Measurements from ENCODE around the gene TSC22D1. TPM values are rescaled to one million over a fixed set of nuclear protein-coding genes. Genes with fewer than 3 reads are reported as not detected.
"Not testable (repeated sequence)": the region's sequence is repeated elsewhere in the genome, so short reads cannot be mapped to it uniquely, and the experiment has no call there.

Gene TSC22D1
- total RNA-seq, 1 experiment from 2014 or later: 37.2 TPM

GRCh38 chr13:44566601-44567000 is 9.5 kb downstream of the TSC22D1 start:
- CTCF ChIA-PET: no interaction called here
- no peaks in the 10 kb centered on the region for H3K9me3 Mint-ChIP-seq (ENCODE audit: low read depth, unreplicated experiment)
- no peak for TF ChIP-seq CTCF (IDR thresholded peaks at IDR 0.05; ENCODE audit: unreplicated experiment)
- H3K36me3 Mint-ChIP-seq (ENCODE audit: insufficient read depth, unreplicated experiment): no peaks in the 10 kb centered on the region
- peaks cover 8% of the 10 kb centered on the region for H3K4me1 Mint-ChIP-seq (ENCODE audit: low read depth, unreplicated experiment)
- BruUV-seq (replicated peaks): no TSS peak
- no peak overlapping the region for H3K4me3 Mint-ChIP-seq (ENCODE audit: low read depth, unreplicated experiment)
- intact Hi-C loops (cut with micrococcal nuclease; ENCODE audit: unreplicated experiment): no loop called here
- H3K27me3 Mint-ChIP-seq (ENCODE audit: unreplicated experiment): no peaks in the 10 kb centered on the region
- no peak overlapping the region for H3K27ac Mint-ChIP-seq (ENCODE audit: unreplicated experiment)
- no peak for DNase-seq

DNA sequence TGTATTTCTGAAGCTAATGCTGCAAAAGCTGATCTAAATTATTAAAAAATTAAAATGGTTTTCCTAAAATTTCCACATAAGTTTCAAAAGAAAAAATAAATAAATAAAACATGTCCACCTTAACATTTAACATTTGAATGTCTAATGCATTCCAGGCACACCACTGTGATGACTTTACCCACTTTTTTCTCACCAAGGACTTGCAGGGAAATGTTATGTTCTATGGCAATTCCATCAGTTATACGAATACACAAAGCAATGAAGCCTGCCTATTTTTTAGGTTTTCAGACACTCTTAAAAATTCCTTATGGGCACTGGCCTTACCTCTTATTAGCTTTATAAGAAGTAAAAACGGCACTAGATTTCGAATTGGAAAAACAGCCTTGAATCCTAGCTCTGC is 10.2 kb downstream of the TSC22D1 start:
- H3K27ac Mint-ChIP-seq (ENCODE audit: unreplicated experiment): no peak overlapping the region
- H3K4me1 Mint-ChIP-seq (ENCODE audit: low read depth, unreplicated experiment): peaks cover 8% of the 10 kb centered on the region
- no peaks in the 10 kb centered on the region for H3K9me3 Mint-ChIP-seq (ENCODE audit: low read depth, unreplicated experiment)
- DNase-seq: no peak
- no peak for TF ChIP-seq CTCF (IDR thresholded peaks at IDR 0.05; ENCODE audit: unreplicated experiment)
- H3K36me3 Mint-ChIP-seq (ENCODE audit: insufficient read depth, unreplicated experiment): no peaks in the 10 kb centered on the region
- BruUV-seq (replicated peaks): no TSS peak
- intact Hi-C loops (cut with micrococcal nuclease; ENCODE audit: unreplicated experiment): no loop called here
- H3K4me3 Mint-ChIP-seq (ENCODE audit: low read depth, unreplicated experiment): no peak overlapping the region
- H3K27me3 Mint-ChIP-seq (ENCODE audit: unreplicated experiment): no peaks in the 10 kb centered on the region
- CTCF ChIA-PET: no interaction called here

- intact Hi-C loops (cut with micrococcal nuclease; ENCODE audit: unreplicated experiment): no loop called here
- BruUV-seq (replicated peaks): no TSS peak
- no peaks in the 10 kb centered on the region for H3K36me3 Mint-ChIP-seq (ENCODE audit: insufficient read depth, unreplicated experiment)
- no peak overlapping the region for H3K27ac Mint-ChIP-seq (ENCODE audit: unreplicated experiment)
- no peak for DNase-seq
- no peaks in the 10 kb centered on the region for H3K27me3 Mint-ChIP-seq (ENCODE audit: unreplicated experiment)
- CTCF ChIA-PET: no interaction called here
- TF ChIP-seq CTCF (IDR thresholded peaks at IDR 0.05; ENCODE audit: unreplicated experiment): no peak
- H3K4me1 Mint-ChIP-seq (ENCODE audit: low read depth, unreplicated experiment): peaks cover 8% of the 10 kb centered on the region
- no peak overlapping the region for H3K4me3 Mint-ChIP-seq (ENCODE audit: low read depth, unreplicated experiment)
- no peaks in the 10 kb centered on the region for H3K9me3 Mint-ChIP-seq (ENCODE audit: low read depth, unreplicated experiment)
These were observed 11.2 kb downstream of the TSC22D1 start for GRCh38 chr13:44564936-44565335.

- H3K27me3 Mint-ChIP-seq (ENCODE audit: unreplicated experiment); H3K4me3 Mint-ChIP-seq (ENCODE audit: low read depth, unreplicated experiment); H3K36me3 Mint-ChIP-seq (ENCODE audit: insufficient read depth, unreplicated experiment); H3K9me3 Mint-ChIP-seq (ENCODE audit: low read depth, unreplicated experiment); CTCF ChIA-PET; H3K27ac Mint-ChIP-seq (ENCODE audit: unreplicated experiment); H3K4me1 Mint-ChIP-seq (ENCODE audit: low read depth, unreplicated experiment); intact Hi-C loops (cut with micrococcal nuclease; ENCODE audit: unreplicated experiment); DNase-seq; BruUV-seq (replicated peaks): not testable (repeated sequence)
These were observed 13.3 kb downstream of the TSC22D1 start for GRCh38 chr13:44562853-44563252.

- CTCF ChIA-PET: no interaction called here
- no peak for TF ChIP-seq CTCF (IDR thresholded peaks at IDR 0.05; ENCODE audit: unreplicated experiment)
These were observed 14.8 kb downstream of the TSC22D1 start for GRCh38 chr13:44561351-44561750.

More at GRCh38 chr13:44561351-44561750, 14.8 kb downstream of the TSC22D1 start:
- H3K4me1 Mint-ChIP-seq (ENCODE audit: low read depth, unreplicated experiment): peaks cover 8% of the 10 kb centered on the region
- no peak overlapping the region for H3K4me3 Mint-ChIP-seq (ENCODE audit: low read depth, unreplicated experiment)
- DNase-seq: no peak
- H3K27ac Mint-ChIP-seq (ENCODE audit: unreplicated experiment): no peak overlapping the region
- H3K27me3 Mint-ChIP-seq (ENCODE audit: unreplicated experiment): no peaks in the 10 kb centered on the region
- H3K9me3 Mint-ChIP-seq (ENCODE audit: low read depth, unreplicated experiment): no peaks in the 10 kb centered on the region
- intact Hi-C loops (cut with micrococcal nuclease; ENCODE audit: unreplicated experiment): no loop called here
- BruUV-seq (replicated peaks): no TSS peak
- H3K36me3 Mint-ChIP-seq (ENCODE audit: insufficient read depth, unreplicated experiment): no peaks in the 10 kb centered on the region
